Measurements from ENCODE around the gene FAM241A. TPM values are rescaled to one million over a fixed set of nuclear protein-coding genes. Genes with fewer than 3 reads are reported as not detected.

Gene FAM241A
- total and polyA plus RNA-seq, 2 donors (not counting 3 experiments of a cell fraction or from before 2014, with no cell fraction given), result 3.2 to 9.1 TPM

DNA sequence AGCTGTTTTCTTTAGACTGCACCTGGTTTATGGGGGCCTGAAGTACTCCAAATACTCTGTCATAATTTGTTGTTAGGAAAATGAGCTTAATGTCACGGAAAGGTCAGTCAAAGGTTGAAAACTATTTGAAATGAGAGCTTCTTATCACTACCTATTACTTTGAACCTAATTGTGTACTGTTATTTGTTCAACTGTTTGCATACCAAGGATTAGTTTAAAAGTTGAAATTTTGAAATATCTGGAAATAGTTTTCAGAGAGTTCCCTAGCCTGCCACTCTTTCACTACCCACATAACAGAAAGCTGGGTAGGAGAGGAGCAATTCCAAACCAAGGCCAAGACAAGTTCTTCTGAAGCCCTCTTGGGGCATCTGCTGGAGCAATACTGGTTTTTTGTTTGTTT, 58.3 kb downstream of the FAM241A start:
- BruUV-seq (replicated peaks), result no TSS peak
- ChIA-PET CTCF (interaction anchor here (0.7 to 3.8 kb wide), 3 partner anchors 10 to 104 kb away, joined by 3 to 18 read pairs (median 3); no protein-coding TSS in a partner anchor), POLR2A (no interaction called here)
- dilution Hi-C loops (cut with MboI; ENCODE audit: extremely low pct_ligation_motif_present, low sequenced_read_pairs), result no loop called here
- H3K27ac ChIP-seq (ENCODE audit: insufficient read depth, low read depth, low read length), result no peak overlapping the region
- intact Hi-C loops (cut with micrococcal nuclease), result no loop called here
- H4K20me1 ChIP-seq (replicated peaks; ENCODE audit: control insufficient read depth, extremely low read depth, insufficient read depth, low read length), result no peaks in the 10 kb centered on the region
- TF ChIP-seq JUN (IDR thresholded peaks at IDR 0.05; ENCODE audit: borderline replicate concordance, insufficient read depth, insufficient read length, low read depth) (no peak), CTCF (IDR thresholded peaks at IDR 0.05; ENCODE audit: extremely low read depth in 1 of 2, insufficient read depth in 1 of 2, low read depth in 1 of 2, low read length in 2 of 2) (no peak), POLR2AphosphoS5 (IDR thresholded peaks at IDR 0.05; ENCODE audit: insufficient read depth, low read depth, low read length) (no peak), MYC (IDR thresholded peaks at IDR 0.05; ENCODE audit: low read depth, low read length) (no peak), FOS (IDR thresholded peaks at IDR 0.05; ENCODE audit: borderline replicate concordance, insufficient read depth, low read length) (no peak), POLR2A (IDR thresholded peaks at IDR 0.05; ENCODE audit: low read depth, low read length) (no peak), EZH2 (IDR thresholded peaks at IDR 0.05; ENCODE audit: borderline replicate concordance, low read depth, low read length, severe bottlenecking) (no peak), GATA2 (IDR thresholded peaks at IDR 0.05; ENCODE audit: insufficient read depth, insufficient read length, low read depth, low read length) (no peak)
- TF ChIP-seq, protein P1, sequence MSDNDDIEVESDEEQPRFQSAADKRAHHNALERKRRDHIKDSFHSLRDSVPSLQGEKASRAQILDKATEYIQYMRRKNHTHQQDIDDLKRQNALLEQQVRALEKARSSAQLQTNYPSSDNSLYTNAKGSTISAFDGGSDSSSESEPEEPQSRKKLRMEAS (IDR thresholded peaks at IDR 0.05; ENCODE audit: insufficient read depth, insufficient read length), result no peak
- no peak overlapping the region for H3K9ac ChIP-seq (replicated peaks; ENCODE audit: extremely low read depth, insufficient read depth, low read length)
- no peaks in the 10 kb centered on the region for H3K36me3 ChIP-seq (ENCODE audit: control insufficient read depth in 2 of 2, extremely low read depth in 1 of 2, insufficient read depth in 2 of 2, low read length in 2 of 2)
- H2AFZ ChIP-seq (ENCODE audit: low read depth, low read length), result no peak overlapping the region
- H3K9me1 ChIP-seq (replicated peaks; ENCODE audit: control insufficient read depth, extremely low read depth, insufficient read depth, low read length), result no peaks in the 10 kb centered on the region
- peaks cover 3% of the 10 kb centered on the region for H3K4me1 ChIP-seq (ENCODE audit: control insufficient read depth, extremely low read depth, insufficient read depth, low read length)
- no peak for DNase-seq (ENCODE audit: low read depth, low spot score)
- H3K4me3 ChIP-seq (replicated peaks in 1 of 3; ENCODE audit: insufficient read depth in 1 of 3, low read depth in 1 of 3, low read length in 3 of 3), result no peak overlapping the region
- H3K27me3 ChIP-seq (ENCODE audit: control insufficient read depth in 2 of 2, insufficient read depth in 2 of 2, low read length in 2 of 2), result no peaks in the 10 kb centered on the region
- no peak for FAIRE-seq
- H3K4me2 ChIP-seq (ENCODE audit: insufficient read depth, low read length), result no peak overlapping the region
- H3K9me3 ChIP-seq (replicated peaks; ENCODE audit: control insufficient read depth, insufficient read depth, low read length), result no peaks in the 10 kb centered on the region
- no peaks in the 10 kb centered on the region for H3K79me2 ChIP-seq (ENCODE audit: control insufficient read depth, insufficient read depth, low read length)

Measured in endothelial cell of umbilical vein (primary cell).